ENCODE results near the gene S1PR3. TPM values are rescaled to one million over a fixed set of nuclear protein-coding genes. Genes with fewer than 3 reads are reported as not detected.

S1PR3 gene
- total RNA-seq, 1 experiment from 2014 or later: 8.4 TPM

DNA sequence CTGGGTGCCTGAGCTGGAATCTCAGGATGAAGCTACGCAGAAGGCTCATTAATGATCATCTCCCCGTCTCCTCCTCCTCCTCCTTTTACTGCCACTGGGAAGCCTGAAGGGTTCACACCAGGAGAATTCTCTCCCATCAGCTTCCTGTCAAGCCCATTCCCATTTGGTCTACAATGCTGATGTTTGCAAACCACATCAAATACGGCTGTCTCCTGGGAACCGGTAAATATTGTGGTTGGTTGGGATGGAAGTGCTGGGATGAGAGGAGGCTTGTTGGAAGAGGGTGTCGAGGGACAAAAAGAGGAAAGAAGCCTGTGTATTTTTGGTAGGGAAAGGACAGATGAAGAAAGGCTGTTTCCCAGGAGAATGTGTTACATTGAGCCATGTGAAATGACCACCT, 13.2 kb upstream of the S1PR3 start:
- BruUV-seq (replicated peaks): no TSS peak
- Histone ChIP-seq H3K27me3 (ENCODE audit: low read length) (no peaks in the 10 kb centered on the region), H3K4me1 (ENCODE audit: insufficient read depth, low read length) (no peaks in the 10 kb centered on the region), H3K4me2 (ENCODE audit: low read length) (no peak overlapping the region), H3F3A (ENCODE audit: low read length, unreplicated experiment) (no peaks in the 10 kb centered on the region), H4K20me1 (ENCODE audit: low read length) (no peaks in the 10 kb centered on the region), H3K36me3 (ENCODE audit: low read depth, low read length) (no peaks in the 10 kb centered on the region), H3K79me2 (ENCODE audit: low read length) (no peaks in the 10 kb centered on the region), H3K9me2 (replicated peaks; ENCODE audit: low read length) (no peaks in the 10 kb centered on the region), H3K9ac (ENCODE audit: low read length) (no peak overlapping the region), H3K9me3 (ENCODE audit: low read length) (0 out of 2 replicates have a peak, but pooled peaks cover 10% of the 10 kb centered on the region), H2AFZ (ENCODE audit: low read length) (no peak overlapping the region), H3K4me3 (ENCODE audit: low read length) (no peak overlapping the region), H3K27ac (ENCODE audit: low read length) (no peak overlapping the region)
- TF ChIP-seq EZH2phosphoT487 (IDR thresholded peaks at IDR 0.05; ENCODE audit: borderline replicate concordance, low read length) (no peak), EZH2 (IDR thresholded peaks at IDR 0.05; ENCODE audit: low read length, unreplicated experiment) (no peak)
- TF ChIP-seq, protein P1, sequence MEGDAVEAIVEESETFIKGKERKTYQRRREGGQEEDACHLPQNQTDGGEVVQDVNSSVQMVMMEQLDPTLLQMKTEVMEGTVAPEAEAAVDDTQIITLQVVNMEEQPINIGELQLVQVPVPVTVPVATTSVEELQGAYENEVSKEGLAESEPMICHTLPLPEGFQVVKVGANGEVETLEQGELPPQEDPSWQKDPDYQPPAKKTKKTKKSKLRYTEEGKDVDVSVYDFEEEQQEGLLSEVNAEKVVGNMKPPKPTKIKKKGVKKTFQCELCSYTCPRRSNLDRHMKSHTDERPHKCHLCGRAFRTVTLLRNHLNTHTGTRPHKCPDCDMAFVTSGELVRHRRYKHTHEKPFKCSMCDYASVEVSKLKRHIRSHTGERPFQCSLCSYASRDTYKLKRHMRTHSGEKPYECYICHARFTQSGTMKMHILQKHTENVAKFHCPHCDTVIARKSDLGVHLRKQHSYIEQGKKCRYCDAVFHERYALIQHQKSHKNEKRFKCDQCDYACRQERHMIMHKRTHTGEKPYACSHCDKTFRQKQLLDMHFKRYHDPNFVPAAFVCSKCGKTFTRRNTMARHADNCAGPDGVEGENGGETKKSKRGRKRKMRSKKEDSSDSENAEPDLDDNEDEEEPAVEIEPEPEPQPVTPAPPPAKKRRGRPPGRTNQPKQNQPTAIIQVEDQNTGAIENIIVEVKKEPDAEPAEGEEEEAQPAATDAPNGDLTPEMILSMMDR (conservative IDR thresholded peaks at IDR 0.05; ENCODE audit: low read depth, low read length): no peak
- ChIA-PET POLR2A (ENCODE audit: unreplicated experiment) (no interaction called here), CTCF (no interaction called here)
- ATAC-seq (no peak), DNase-seq (no peak)
- intact Hi-C loops (cut with micrococcal nuclease): no loop called here

DNA sequence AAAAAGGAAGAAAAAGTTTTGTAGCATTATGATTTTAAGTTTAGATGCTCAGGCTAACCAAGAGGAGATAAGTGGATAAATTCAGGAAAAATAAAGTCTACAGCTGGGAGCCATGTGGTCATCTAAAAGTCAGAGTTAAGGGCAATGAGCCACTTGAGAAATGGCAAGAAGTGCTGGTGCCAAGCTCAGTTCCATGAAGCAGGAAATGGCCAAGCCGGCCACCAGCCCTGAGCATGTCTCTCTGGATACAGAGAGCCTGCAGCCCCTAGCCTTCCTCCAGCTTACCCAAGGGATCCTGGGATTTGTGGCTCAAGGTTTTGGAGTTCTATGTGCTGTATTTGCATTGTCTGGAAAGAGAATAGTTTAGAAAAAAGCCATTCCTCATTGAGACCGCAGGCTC, 12.2 kb upstream of the S1PR3 start:
- no peak overlapping the region for H3K4me2 ChIP-seq (ENCODE audit: low read length)

DNA sequence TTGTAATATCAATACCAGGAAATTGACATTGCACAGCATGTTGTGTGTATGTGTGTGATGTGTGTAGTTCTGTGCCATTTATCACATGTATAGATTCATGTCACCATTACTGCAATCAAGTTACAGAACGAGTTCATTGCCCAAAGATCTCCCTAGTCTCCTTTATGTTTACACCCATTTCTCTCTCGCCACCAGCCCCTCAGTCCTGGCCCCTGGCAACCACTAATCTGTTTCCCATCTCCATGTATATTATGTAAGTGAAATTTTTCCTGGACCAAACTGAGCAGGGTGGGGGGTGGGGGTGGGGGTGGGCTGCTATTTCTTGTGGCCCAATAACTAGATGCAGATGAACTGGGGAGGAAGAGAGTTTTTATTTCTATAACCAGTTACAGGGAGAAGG, 11.5 kb upstream of the S1PR3 start:
- H3K4me3 ChIP-seq (ENCODE audit: low read length): no peak overlapping the region
- no TSS peak for BruUV-seq (replicated peaks)
- no peak for ATAC-seq
- no peak for TF ChIP-seq EZH2 (IDR thresholded peaks at IDR 0.05; ENCODE audit: low read length, unreplicated experiment)
- TF ChIP-seq, protein P1 (conservative IDR thresholded peaks at IDR 0.05; ENCODE audit: low read depth, low read length): no peak
- TF ChIP-seq EZH2phosphoT487 (IDR thresholded peaks at IDR 0.05; ENCODE audit: borderline replicate concordance, low read length): no peak
- H3K9me2 ChIP-seq (replicated peaks; ENCODE audit: low read length): no peaks in the 10 kb centered on the region
- ChIA-PET POLR2A (ENCODE audit: unreplicated experiment) (no interaction called here), CTCF (no interaction called here)
- intact Hi-C loops (cut with micrococcal nuclease): no loop called here
- 0 out of 2 replicates have a peak, but pooled peaks cover 10% of the 10 kb centered on the region for H3K9me3 ChIP-seq (ENCODE audit: low read length)
- no peak overlapping the region for H3K27ac ChIP-seq (ENCODE audit: low read length)
- no peaks in the 10 kb centered on the region for H3F3A ChIP-seq (ENCODE audit: low read length, unreplicated experiment)
- H3K79me2 ChIP-seq (ENCODE audit: low read length): no peaks in the 10 kb centered on the region
- H3K27me3 ChIP-seq (ENCODE audit: low read length): no peaks in the 10 kb centered on the region
- no peaks in the 10 kb centered on the region for H3K4me1 ChIP-seq (ENCODE audit: insufficient read depth, low read length)
- no peak overlapping the region for H3K4me2 ChIP-seq (ENCODE audit: low read length)
- no peaks in the 10 kb centered on the region for H4K20me1 ChIP-seq (ENCODE audit: low read length)
- H3K36me3 ChIP-seq (ENCODE audit: low read depth, low read length): no peaks in the 10 kb centered on the region
- H2AFZ ChIP-seq (ENCODE audit: low read length): no peak overlapping the region
- no peak overlapping the region for H3K9ac ChIP-seq (ENCODE audit: low read length)
- no peak for DNase-seq

More for the DNA sequence above, 12.2 kb upstream of the S1PR3 start:
- Histone ChIP-seq H3K4me1 (ENCODE audit: insufficient read depth, low read length) (no peaks in the 10 kb centered on the region), H3K9ac (ENCODE audit: low read length) (no peak overlapping the region), H4K20me1 (ENCODE audit: low read length) (no peaks in the 10 kb centered on the region), H3K27me3 (ENCODE audit: low read length) (no peaks in the 10 kb centered on the region), H3F3A (ENCODE audit: low read length, unreplicated experiment) (no peaks in the 10 kb centered on the region), H3K36me3 (ENCODE audit: low read depth, low read length) (no peaks in the 10 kb centered on the region), H3K79me2 (ENCODE audit: low read length) (no peaks in the 10 kb centered on the region), H3K27ac (ENCODE audit: low read length) (no peak overlapping the region), H3K9me3 (ENCODE audit: low read length) (0 out of 2 replicates have a peak, but pooled peaks cover 10% of the 10 kb centered on the region), H2AFZ (ENCODE audit: low read length) (no peak overlapping the region), H3K9me2 (replicated peaks; ENCODE audit: low read length) (no peaks in the 10 kb centered on the region), H3K4me3 (ENCODE audit: low read length) (no peak overlapping the region)
- intact Hi-C loops (cut with micrococcal nuclease): no loop called here
- CTCF ChIA-PET: no interaction called here
- POLR2A ChIA-PET (ENCODE audit: unreplicated experiment): no interaction called here
- TF ChIP-seq, protein P1 (conservative IDR thresholded peaks at IDR 0.05; ENCODE audit: low read depth, low read length): no peak
- no peak for TF ChIP-seq EZH2 (IDR thresholded peaks at IDR 0.05; ENCODE audit: low read length, unreplicated experiment)
- TF ChIP-seq EZH2phosphoT487 (IDR thresholded peaks at IDR 0.05; ENCODE audit: borderline replicate concordance, low read length): no peak
- ATAC-seq (no peak), DNase-seq (no peak)
- no TSS peak for BruUV-seq (replicated peaks)
